H9 (cell line): ENCODE measurements around the gene PPP1R9A. TPM values are rescaled to one million over a fixed set of nuclear protein-coding genes. Genes with fewer than 3 reads are reported as not detected.

Experiments
- DNase-seq: peaks from one replicate; pipeline ENCODE4 v3.0.0-alpha.2; 2017
- H2AFZ ChIP-seq: one replicate; pipeline ENCODE4 v1.6.1; 2013; ENCODE audit warnings: mild to moderate bottlenecking, low read length, control low read depth, moderate library complexity
- H2AK5ac ChIP-seq: 2 replicates; pipeline ENCODE4 v1.6.1; 2013; ENCODE audit warnings: low read length, control low read depth, mixed read lengths; ENCODE audit not compliant: insufficient read length
- H2BK120ac ChIP-seq: one replicate; pipeline ENCODE4 v1.6.1; 2013; ENCODE audit warnings: low read depth, mild to moderate bottlenecking, low read length, control low read depth, inconsistent platforms; ENCODE audit not compliant: poor library complexity, severe bottlenecking
- H2BK12ac ChIP-seq: 2 replicates; pipeline ENCODE4 v1.6.1; 2013; ENCODE audit warnings: low read length, control low read depth, mixed read lengths, low read depth; ENCODE audit not compliant: insufficient read length
- H2BK15ac ChIP-seq: 2 replicates; pipeline ENCODE4 v1.6.1; 2013; ENCODE audit warnings: low read depth, low read length, control low read depth
- H2BK20ac ChIP-seq: one replicate; pipeline ENCODE4 v1.6.1; 2013; ENCODE audit warnings: low read depth, mild to moderate bottlenecking, low read length, control low read depth, inconsistent platforms; ENCODE audit not compliant: poor library complexity, severe bottlenecking
- H2BK5ac ChIP-seq: 2 replicates; pipeline ENCODE4 v1.6.1; 2013; ENCODE audit warnings: low read length, control low read depth, mixed read lengths; ENCODE audit not compliant: insufficient read length
- H3K14ac ChIP-seq: 2 replicates; pipeline ENCODE4 v1.6.1; 2013; ENCODE audit warnings: low read length, control low read depth; ENCODE audit not compliant: insufficient read depth
- H3K18ac ChIP-seq: 2 replicates; pipeline ENCODE4 v1.6.1; 2013; ENCODE audit warnings: low read depth, mild to moderate bottlenecking, mixed read lengths, low read length, control low read depth; ENCODE audit not compliant: insufficient read length
- H3K23ac ChIP-seq: 2 replicates; pipeline ENCODE4 v1.6.1; 2013; ENCODE audit warnings: low read length, control low read depth, mixed read lengths, low read depth; ENCODE audit not compliant: insufficient read length
- H3K23me2 ChIP-seq: 2 replicates; pipeline ENCODE4 v1.6.1; 2013; ENCODE audit warnings: low read depth, mild to moderate bottlenecking, mixed read lengths, low read length, control low read depth; ENCODE audit not compliant: insufficient read length, poor library complexity, severe bottlenecking
- H3K27ac ChIP-seq: 2 replicates; pipeline ENCODE4 v1.5.1; 2013; ENCODE audit warnings: low read length, control low read depth, mixed read lengths, low read depth; ENCODE audit not compliant: insufficient read length
- H3K27me3 ChIP-seq: 2 replicates; pipeline ENCODE4 v1.6.1; 2013; ENCODE audit warnings: low read length, control low read depth, inconsistent platforms; ENCODE audit not compliant: insufficient read depth
- H3K4ac ChIP-seq: 2 replicates; pipeline ENCODE4 v1.6.1; 2013; ENCODE audit warnings: low read depth, mild to moderate bottlenecking, control low read depth, inconsistent platforms, low read length, moderate library complexity
- H3K4me1 ChIP-seq: 2 replicates; pipeline ENCODE4 v1.6.1; 2013; ENCODE audit warnings: low read length, control low read depth, inconsistent platforms; ENCODE audit not compliant: insufficient read depth
- H3K4me2 ChIP-seq: 2 replicates; pipeline ENCODE4 v1.6.1; 2013; ENCODE audit warnings: low read length, control low read depth, mixed read lengths; ENCODE audit not compliant: insufficient read length, insufficient read depth
- H3K56ac ChIP-seq: 2 replicates; pipeline ENCODE4 v1.6.1; 2013; ENCODE audit warnings: low read depth, mild to moderate bottlenecking, mixed read lengths, low read length, control low read depth; ENCODE audit not compliant: insufficient read length
- H3K79me1 ChIP-seq: 2 replicates; pipeline ENCODE4 v1.6.1; 2013; ENCODE audit warnings: low read depth, mild to moderate bottlenecking, moderate library complexity, low read length, control low read depth, inconsistent platforms; ENCODE audit not compliant: insufficient read depth, poor library complexity, severe bottlenecking
- H3K79me2 ChIP-seq: 2 replicates; pipeline ENCODE4 v1.6.1; 2013; ENCODE audit warnings: low read length, control low read depth, inconsistent platforms; ENCODE audit not compliant: insufficient read depth
- H3K9ac ChIP-seq: 2 replicates; pipeline ENCODE4 v1.6.1; 2013; ENCODE audit warnings: low read length, control low read depth, mixed read lengths; ENCODE audit not compliant: insufficient read length; ENCODE audit errors: extremely low read depth
- H3K9me3 ChIP-seq: one replicate; pipeline ENCODE4 v1.6.1; 2013; ENCODE audit warnings: low read depth, low read length, inconsistent platforms; ENCODE audit not compliant: control insufficient read depth
- H3T11ph ChIP-seq: one replicate; pipeline ENCODE4 v1.6.1; 2013; ENCODE audit warnings: mild to moderate bottlenecking, low read length, control low read depth, inconsistent platforms
- H4K20me1 ChIP-seq: one replicate; pipeline ENCODE4 v1.6.1; 2013; ENCODE audit not compliant: control insufficient read depth, insufficient read length, insufficient read depth
- H4K5ac ChIP-seq: 2 replicates; pipeline ENCODE4 v1.6.1; 2013; ENCODE audit warnings: low read depth, mild to moderate bottlenecking, mixed read lengths, low read length, control low read depth; ENCODE audit not compliant: insufficient read length
- H4K8ac ChIP-seq: replicated peaks from 2 replicates; pipeline ENCODE4 v1.6.1; 2013; ENCODE audit warnings: low read length, control low read depth, mixed read lengths, low read depth; ENCODE audit not compliant: insufficient read length
- H4K91ac ChIP-seq: 2 replicates; pipeline ENCODE4 v1.6.1; 2013; ENCODE audit warnings: low read depth, mild to moderate bottlenecking, moderate library complexity, mixed read lengths, low read length, control low read depth; ENCODE audit not compliant: insufficient read length
- H3K27ac Mint-ChIP-seq, 3 experiments: 2 replicates in 2 of 3; 3 replicates in 1 of 3; pipeline ENCODE4 v1.8.0; 2020 to 2021; ENCODE audit warnings: mixed read lengths in 3 of 3, mild to moderate bottlenecking in 1 of 3, moderate library complexity in 1 of 3
- H3K27me3 Mint-ChIP-seq: 2 replicates; pipeline ENCODE4 v1.8.0; 2021; ENCODE audit warnings: low read depth, mild to moderate bottlenecking, moderate library complexity, mixed read lengths
- H3K36me3 Mint-ChIP-seq, 3 experiments: 2 replicates in 2 of 3; 3 replicates in 1 of 3; pipeline ENCODE4 v1.8.0; 2020 to 2021; ENCODE audit warnings: low read depth in 3 of 3, mixed read lengths in 3 of 3; ENCODE audit not compliant: insufficient read depth in 1 of 3
- H3K4me1 Mint-ChIP-seq, 2 experiments: 2 replicates each; pipeline ENCODE4 v1.8.0; 2020; ENCODE audit warnings: mixed read lengths in 2 of 2
- H3K4me3 Mint-ChIP-seq, 2 experiments: 2 replicates in 1 of 2; 3 replicates in 1 of 2; pipeline ENCODE4 v1.8.0; 2020 to 2021; ENCODE audit warnings: mild to moderate bottlenecking in 2 of 2, mixed read lengths in 2 of 2, moderate library complexity in 1 of 2
- H3K9me3 Mint-ChIP-seq, 2 experiments: 2 replicates in 1 of 2; 3 replicates in 1 of 2; pipeline ENCODE4 v1.8.0; 2020; ENCODE audit warnings: mild to moderate bottlenecking in 2 of 2, mixed read lengths in 2 of 2, moderate library complexity in 1 of 2
- CTCF ChIP-seq: fragments of 200-600 bp; sonication (generic); conservative IDR thresholded peaks from 3 replicates; pipeline ENCODE4 v1.8.0; 2021; ENCODE audit warnings: antibody characterized with exemption, mild to moderate bottlenecking
- WGBS: extraction: QIAGEN DNeasy Blood & Tissue Kit; methylation state at CpG from one replicate; pipeline ENCODE4 v1.1.7; 2013; ENCODE audit warnings: missing lambda C conversion rate, low lambda C conversion rate, mixed read lengths; ENCODE audit not compliant: insufficient read length; ENCODE audit errors: extremely low coverage; 5-methylcytosine and 5-hydroxymethylcytosine counted together
- total RNA-seq: library from RNA; stranded (reverse); gene quantifications from 2 replicates; pipeline ENCODE4 v1.2.1, GENCODE V29; 2021

The PPP1R9A gene
- total RNA-seq, 1 experiment from 2014 or later: 17.0 TPM

GRCh38 chr7:94888551-94888950, 18.8 kb upstream of the PPP1R9A start:
- peaks cover 6 to 7% of the 10 kb centered on the region in 2 experiments; a peak in 3 of 4 replicates for H3K4me1 Mint-ChIP-seq
- no peaks in the 10 kb centered on the region for H3K23me2 ChIP-seq
- no peaks in the 10 kb centered on the region for H3K9me3 ChIP-seq
- no peak overlapping the region for H3K4me3 Mint-ChIP-seq
- H3K27ac Mint-ChIP-seq: peak overlapping the region in 1 of 3 experiments; percentile 54; a peak in 1 of 7 replicates
- H2BK15ac ChIP-seq: no peak overlapping the region
- no peak overlapping the region for H4K5ac ChIP-seq
- H3K4ac ChIP-seq: no peak overlapping the region
- H3K18ac ChIP-seq: no peak overlapping the region
- H3K14ac ChIP-seq: no peak overlapping the region
- H2BK5ac ChIP-seq: no peak overlapping the region
- peak overlapping the region; percentile 23 for H2AFZ ChIP-seq
- no peak overlapping the region for H3K9ac ChIP-seq
- H3K79me1 ChIP-seq: no peaks in the 10 kb centered on the region
- H3K4me2 ChIP-seq: no peak overlapping the region
- H3K79me2 ChIP-seq: no peaks in the 10 kb centered on the region
- H4K8ac ChIP-seq: no peak overlapping the region
- H2AK5ac ChIP-seq: no peak overlapping the region
- no peak overlapping the region for H4K91ac ChIP-seq
- H2BK20ac ChIP-seq: no peak overlapping the region
- H3K27me3 Mint-ChIP-seq: 0 out of 2 replicates have a peak, but pooled peaks cover 3% of the 10 kb centered on the region
- H4K20me1 ChIP-seq: no peaks in the 10 kb centered on the region
- H3T11ph ChIP-seq: no peak overlapping the region
- H3K27me3 ChIP-seq: no peaks in the 10 kb centered on the region
- WGBS: no CpG with 5 or more reads among the region's 5 CpGs
- no peak overlapping the region for H2BK120ac ChIP-seq
- no peaks in the 10 kb centered on the region for H3K9me3 Mint-ChIP-seq
- no peaks in the 10 kb centered on the region for H3K36me3 Mint-ChIP-seq
- no peak overlapping the region for H3K56ac ChIP-seq
- no peaks in the 10 kb centered on the region for H3K4me1 ChIP-seq
- DNase-seq: peak; percentile 34
- H2BK12ac ChIP-seq: no peak overlapping the region
- peak; percentile 42; the same call in 1 of the 3 replicates for TF ChIP-seq CTCF
- no peak overlapping the region for H3K27ac ChIP-seq
- no peak overlapping the region for H3K23ac ChIP-seq
